CD4-positive, alpha-beta T cell (primary cell): ENCODE measurements around the gene TRIM71. TPM values are rescaled to one million over a fixed set of nuclear protein-coding genes. Genes with fewer than 3 reads are reported as not detected.

Experiments
- ATAC-seq: fragments of 200-7000 bp; cut with Tn5 transposase; one replicate; pipeline ENCODE4 v1.10.0; 2022; ENCODE audit warnings: mild to moderate bottlenecking; ENCODE audit not compliant: poor library complexity
- CTCF ChIA-PET: fragments of 350-600 bp; sonication (Branson Sonifier 250); formaldehyde crosslinking; loops from one replicate; lab custom pipeline; 2021; ENCODE audit warnings: antibody characterized with exemption, inconsistent platforms; lab: Charles Lee
- POLR2A ChIA-PET: fragments of 350-600 bp; sonication (Branson Sonifier 250); formaldehyde crosslinking; loops from one replicate; lab custom pipeline; 2021; ENCODE audit warnings: antibody characterized with exemption, inconsistent platforms; lab: Charles Lee
- DNase-seq, 14 experiments: peaks; one replicate each; pipeline ENCODE4 v3.0.0-alpha.2; 2013 to 2020; ENCODE audit warnings: mixed read lengths in 2 of 14
- H3K27ac ChIP-seq, 2 donors: one replicate each; pipeline versions ENCODE4 v1.5.1 to v1.7.0; 2013; ENCODE audit warnings: low read length in 2 of 2, low read depth in 1 of 2, mild to moderate bottlenecking in 1 of 2
- H3K27me3 ChIP-seq, 2 experiments: 1 replicate in 1 of 2; 2 replicates in 1 of 2; pipeline versions ENCODE4 v1.6.1 to v1.7.0; 2013; ENCODE audit warnings: low read length in 2 of 2, control low read depth in 1 of 2, mild to moderate bottlenecking in 1 of 2, moderate library complexity in 1 of 2; ENCODE audit not compliant: insufficient read depth in 2 of 2, control insufficient read depth in 1 of 2
- H3K36me3 ChIP-seq: one replicate; pipeline ENCODE4 v1.6.1; 2013; ENCODE audit warnings: low read length, control low read depth; ENCODE audit not compliant: insufficient read depth
- H3K4me1 ChIP-seq: one replicate; pipeline ENCODE4 v1.6.1; 2013; ENCODE audit warnings: low read length, control low read depth; ENCODE audit not compliant: insufficient read depth
- H3K4me3 ChIP-seq: one replicate; pipeline ENCODE4 v1.5.1; 2013; ENCODE audit warnings: mild to moderate bottlenecking, low read length, moderate library complexity
- H3K9me3 ChIP-seq, 2 experiments: 1 replicate in 1 of 2; 2 replicates in 1 of 2; pipeline versions ENCODE4 v1.6.1 to v1.7.0; 2013; ENCODE audit warnings: low read length in 2 of 2, mild to moderate bottlenecking in 2 of 2, control low read depth in 1 of 2, moderate library complexity in 1 of 2; ENCODE audit not compliant: control insufficient read depth in 1 of 2, insufficient read depth in 1 of 2
- H3K27ac Mint-ChIP-seq: one replicate; pipeline ENCODE4 v1.8.0; 2020; ENCODE audit warnings: mixed read lengths
- H3K27me3 Mint-ChIP-seq: one replicate; pipeline ENCODE4 v1.8.0; 2021; ENCODE audit warnings: mixed read lengths
- H3K36me3 Mint-ChIP-seq: one replicate; pipeline ENCODE4 v1.8.0; 2021; ENCODE audit warnings: low read depth, mixed read lengths
- H3K4me1 Mint-ChIP-seq: one replicate; pipeline ENCODE4 v1.8.0; 2021; ENCODE audit warnings: low read depth, mixed read lengths
- H3K4me3 Mint-ChIP-seq: one replicate; pipeline ENCODE4 v1.8.0; 2020; ENCODE audit warnings: mild to moderate bottlenecking, mixed read lengths
- H3K9me3 Mint-ChIP-seq: one replicate; pipeline ENCODE4 v1.8.0; 2020; ENCODE audit warnings: mixed read lengths
- intact Hi-C, 2 experiments: fragments of 100-400 bp; cut with DNase I in 1 of 2; cut with micrococcal nuclease in 1 of 2; formaldehyde crosslinking; loops; one replicate each; pipeline versions ENCODE4 v1.15.1 to v1.9.0; 2023 to 2025; cut with DNase I, micrococcal nuclease
- total RNA-seq, 174 experiments: library from RNA in 2 of 174; stranded (reverse) in 2 of 174; gene quantifications; one replicate each; pipeline ENCODE4 v1.2.3 and lab custom pipeline; 2021 to 2026
- TF ChIP-seq, protein P1 (sequence below): fragments of 200-600 bp; IDR thresholded peaks from one replicate; pipeline ENCODE4 v1.8.0; 2022; ENCODE audit warnings: antibody characterized with exemption, mild to moderate bottlenecking

TRIM71 gene
- total RNA-seq, 2 experiments from 2014 or later: 0.03 TPM; not detected in 1

DNA sequence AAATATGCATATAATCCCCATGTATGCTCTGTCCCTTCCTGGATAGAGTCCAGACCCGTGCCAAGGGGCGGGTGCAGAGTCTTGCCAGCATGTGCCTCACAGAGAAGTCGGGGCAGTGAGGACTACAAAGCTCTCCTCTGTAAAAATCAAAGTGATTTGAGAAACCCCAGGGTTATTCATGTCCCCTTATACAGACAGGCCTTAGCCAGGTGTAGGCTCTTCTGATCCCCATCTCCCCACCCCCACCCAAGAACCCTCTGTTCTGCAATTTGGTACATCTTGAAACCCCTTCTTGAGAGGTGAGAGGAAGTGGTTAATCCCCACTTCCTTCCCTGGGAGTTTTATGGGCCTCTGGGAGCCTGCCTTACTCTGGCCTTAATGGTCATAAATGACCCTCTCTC is 24.7 kb downstream of the TRIM71 start:
- Histone ChIP-seq H3K9me3 (no peaks in the 10 kb centered on the region), H3K27ac (no peak overlapping the region), H3K27me3 (no peaks in the 10 kb centered on the region), H3K36me3 (no peaks in the 10 kb centered on the region), H3K4me1 (peaks cover 7% of the 10 kb centered on the region), H3K4me3 (no peak overlapping the region)
- ATAC-seq: no peak
- intact Hi-C loops: no loop called here
- no peak for DNase-seq
- ChIA-PET CTCF (no interaction called here), POLR2A (no interaction called here)
- no peaks in the 10 kb centered on the region for H3K27me3 Mint-ChIP-seq
- H3K9me3 Mint-ChIP-seq: no peaks in the 10 kb centered on the region
- peaks cover 13% of the 10 kb centered on the region for H3K4me1 Mint-ChIP-seq
- no peak overlapping the region for H3K27ac Mint-ChIP-seq
- TF ChIP-seq, protein P1, sequence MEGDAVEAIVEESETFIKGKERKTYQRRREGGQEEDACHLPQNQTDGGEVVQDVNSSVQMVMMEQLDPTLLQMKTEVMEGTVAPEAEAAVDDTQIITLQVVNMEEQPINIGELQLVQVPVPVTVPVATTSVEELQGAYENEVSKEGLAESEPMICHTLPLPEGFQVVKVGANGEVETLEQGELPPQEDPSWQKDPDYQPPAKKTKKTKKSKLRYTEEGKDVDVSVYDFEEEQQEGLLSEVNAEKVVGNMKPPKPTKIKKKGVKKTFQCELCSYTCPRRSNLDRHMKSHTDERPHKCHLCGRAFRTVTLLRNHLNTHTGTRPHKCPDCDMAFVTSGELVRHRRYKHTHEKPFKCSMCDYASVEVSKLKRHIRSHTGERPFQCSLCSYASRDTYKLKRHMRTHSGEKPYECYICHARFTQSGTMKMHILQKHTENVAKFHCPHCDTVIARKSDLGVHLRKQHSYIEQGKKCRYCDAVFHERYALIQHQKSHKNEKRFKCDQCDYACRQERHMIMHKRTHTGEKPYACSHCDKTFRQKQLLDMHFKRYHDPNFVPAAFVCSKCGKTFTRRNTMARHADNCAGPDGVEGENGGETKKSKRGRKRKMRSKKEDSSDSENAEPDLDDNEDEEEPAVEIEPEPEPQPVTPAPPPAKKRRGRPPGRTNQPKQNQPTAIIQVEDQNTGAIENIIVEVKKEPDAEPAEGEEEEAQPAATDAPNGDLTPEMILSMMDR: no peak
- H3K4me3 Mint-ChIP-seq: no peak overlapping the region
- no peaks in the 10 kb centered on the region for H3K36me3 Mint-ChIP-seq

DNA sequence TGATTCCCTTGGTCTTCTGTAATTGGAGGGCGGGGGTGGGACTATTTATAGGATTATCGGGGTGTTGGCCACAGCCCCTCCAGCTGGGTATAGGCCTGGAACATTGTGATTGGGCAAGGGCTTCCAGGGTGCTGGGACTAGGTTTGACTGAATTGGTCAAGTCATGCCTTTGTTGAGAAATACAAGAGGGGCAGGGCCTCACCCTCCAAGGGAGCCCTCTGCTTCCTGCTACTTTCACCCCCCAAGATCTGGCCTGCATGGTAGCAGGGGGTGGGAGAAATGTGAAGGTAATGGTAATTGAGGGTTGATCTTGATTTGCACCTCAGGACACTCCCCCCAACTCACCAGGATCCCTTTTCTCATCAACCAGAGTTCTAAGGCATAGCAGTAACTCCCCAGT is 25.2 kb downstream of the TRIM71 start:
- H3K9me3 ChIP-seq: no peaks in the 10 kb centered on the region
- H3K36me3 ChIP-seq: no peaks in the 10 kb centered on the region
- intact Hi-C loops: no loop called here
- H3K4me3 Mint-ChIP-seq: no peak overlapping the region
- H3K4me1 Mint-ChIP-seq: peaks cover 13% of the 10 kb centered on the region
- CTCF ChIA-PET: no interaction called here
- POLR2A ChIA-PET: no interaction called here
- H3K27ac Mint-ChIP-seq: no peak overlapping the region
- ATAC-seq (no peak), DNase-seq (no peak)
- H3K9me3 Mint-ChIP-seq: no peaks in the 10 kb centered on the region
- H3K4me3 ChIP-seq: no peak overlapping the region
- no peak overlapping the region for H3K27ac ChIP-seq
- TF ChIP-seq, protein P1: no peak
- no peaks in the 10 kb centered on the region for H3K27me3 Mint-ChIP-seq
- no peaks in the 10 kb centered on the region for H3K27me3 ChIP-seq
- no peaks in the 10 kb centered on the region for H3K36me3 Mint-ChIP-seq
- peaks cover 7% of the 10 kb centered on the region for H3K4me1 ChIP-seq

DNA sequence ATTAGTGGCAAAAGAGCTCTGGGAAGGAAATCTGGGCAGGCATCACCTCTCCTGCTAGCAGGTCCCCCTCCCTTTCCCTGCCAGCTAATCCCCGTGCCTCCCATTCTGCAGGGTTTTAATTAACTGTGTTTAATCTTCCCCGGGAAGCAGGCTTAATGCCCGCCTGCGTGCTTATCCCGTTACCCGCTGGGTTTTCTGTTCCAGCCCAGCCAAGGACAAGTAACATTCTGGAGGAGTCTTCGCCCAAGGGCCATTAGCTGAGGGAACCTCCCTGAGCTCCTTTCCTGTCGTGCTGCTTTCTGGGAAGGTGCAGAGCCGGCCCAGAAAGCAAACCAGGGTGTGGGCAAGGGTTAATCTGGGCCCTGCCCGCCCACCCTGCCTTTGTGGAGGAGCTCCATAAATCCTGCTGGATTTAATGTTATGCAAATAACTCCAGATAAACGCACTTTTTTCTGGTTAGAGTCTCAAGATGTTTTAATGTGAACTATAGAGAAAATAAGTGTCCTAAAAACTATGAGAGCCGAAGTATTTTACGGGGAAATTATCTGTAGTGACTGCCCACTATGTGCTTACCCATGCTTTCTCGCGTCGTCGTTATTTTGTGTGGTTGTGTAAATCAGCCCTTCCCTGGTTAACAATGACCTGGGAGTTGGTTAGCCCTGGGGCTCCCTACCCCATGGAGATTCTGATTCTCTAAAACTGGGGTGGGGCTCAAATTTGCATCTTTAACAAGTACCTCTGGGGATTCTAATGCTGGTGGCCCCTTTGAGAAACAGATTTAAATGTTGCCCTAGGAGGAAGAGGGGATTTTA is 25.9 kb downstream of the TRIM71 start:
- ATAC-seq (no peak), DNase-seq (no peak)
- Mint-ChIP-seq H3K27me3 (no peaks in the 10 kb centered on the region), H3K36me3 (no peaks in the 10 kb centered on the region), H3K4me1 (peaks cover 13% of the 10 kb centered on the region), H3K9me3 (no peaks in the 10 kb centered on the region), H3K27ac (no peak overlapping the region), H3K4me3 (no peak overlapping the region)
- intact Hi-C loops: no loop called here
- Histone ChIP-seq H3K4me3 (no peak overlapping the region), H3K9me3 (no peaks in the 10 kb centered on the region), H3K27ac (no peak overlapping the region), H3K27me3 (no peaks in the 10 kb centered on the region), H3K36me3 (no peaks in the 10 kb centered on the region), H3K4me1 (peaks cover 7% of the 10 kb centered on the region)
- POLR2A ChIA-PET: no interaction called here
- CTCF ChIA-PET: no interaction called here
- TF ChIP-seq, protein P1: no peak
